ENCODE data around the gene MAN2A1.

DNA sequence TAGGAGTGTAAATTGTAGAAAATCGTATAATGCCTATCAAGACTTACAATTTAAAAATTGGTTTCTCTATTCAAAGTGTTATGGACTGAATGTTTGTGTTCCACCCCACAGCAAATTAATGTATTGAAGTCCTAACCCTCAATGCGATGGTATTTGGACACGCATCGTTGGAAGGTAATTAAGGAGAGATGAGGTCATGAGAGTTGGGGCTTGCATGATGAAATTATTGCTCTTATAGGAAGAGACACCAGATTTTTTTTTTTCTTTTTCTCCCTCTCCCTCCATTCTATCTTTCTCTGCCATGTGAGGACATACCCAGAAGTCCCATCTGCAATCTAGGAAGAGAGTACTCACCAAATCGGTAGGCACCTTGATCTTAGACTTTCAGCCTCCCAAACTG, 189.2 kb downstream of the MAN2A1 start:
- TF ChIP-seq EZH2 (IDR thresholded peaks at IDR 0.05; ENCODE audit: insufficient read depth, poor library complexity, severe bottlenecking) (no peak), EZH2phosphoT487 (IDR thresholded peaks at IDR 0.05; ENCODE audit: insufficient read depth, low read depth) (no peak)
